ENCODE measurements around the gene GGT6.
"Not testable (repeated sequence)": the region's sequence is repeated elsewhere in the genome, so short reads cannot be mapped to it uniquely, and the experiment has no call there.

Gene GGT6

DNA sequence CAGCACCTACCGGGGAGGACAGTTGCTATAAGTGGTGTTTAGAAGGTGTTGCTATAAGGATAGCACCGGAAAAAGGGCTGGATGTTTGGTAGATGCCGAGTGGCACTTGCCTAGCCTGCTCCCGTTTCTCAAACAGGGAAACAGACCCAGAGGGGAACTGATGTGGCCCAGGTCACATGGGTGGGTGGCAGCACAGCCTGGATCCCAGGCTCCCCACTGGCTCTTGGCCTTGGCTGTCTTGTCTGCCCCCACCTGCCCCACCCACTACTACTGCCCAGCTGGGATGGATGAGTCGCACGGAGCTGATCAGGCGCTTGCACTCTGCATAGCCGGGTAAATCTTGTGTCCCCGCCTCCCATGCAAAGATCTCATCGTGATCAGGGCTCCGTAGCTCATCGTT lies 31.2 kb upstream of the GGT6 start:
- H3K36me3 ChIP-seq (ENCODE audit: insufficient read depth, low read length) = no peaks in the 10 kb centered on the region
- TF ChIP-seq, protein P1, sequence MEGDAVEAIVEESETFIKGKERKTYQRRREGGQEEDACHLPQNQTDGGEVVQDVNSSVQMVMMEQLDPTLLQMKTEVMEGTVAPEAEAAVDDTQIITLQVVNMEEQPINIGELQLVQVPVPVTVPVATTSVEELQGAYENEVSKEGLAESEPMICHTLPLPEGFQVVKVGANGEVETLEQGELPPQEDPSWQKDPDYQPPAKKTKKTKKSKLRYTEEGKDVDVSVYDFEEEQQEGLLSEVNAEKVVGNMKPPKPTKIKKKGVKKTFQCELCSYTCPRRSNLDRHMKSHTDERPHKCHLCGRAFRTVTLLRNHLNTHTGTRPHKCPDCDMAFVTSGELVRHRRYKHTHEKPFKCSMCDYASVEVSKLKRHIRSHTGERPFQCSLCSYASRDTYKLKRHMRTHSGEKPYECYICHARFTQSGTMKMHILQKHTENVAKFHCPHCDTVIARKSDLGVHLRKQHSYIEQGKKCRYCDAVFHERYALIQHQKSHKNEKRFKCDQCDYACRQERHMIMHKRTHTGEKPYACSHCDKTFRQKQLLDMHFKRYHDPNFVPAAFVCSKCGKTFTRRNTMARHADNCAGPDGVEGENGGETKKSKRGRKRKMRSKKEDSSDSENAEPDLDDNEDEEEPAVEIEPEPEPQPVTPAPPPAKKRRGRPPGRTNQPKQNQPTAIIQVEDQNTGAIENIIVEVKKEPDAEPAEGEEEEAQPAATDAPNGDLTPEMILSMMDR (IDR thresholded peaks at IDR 0.05; ENCODE audit: borderline replicate concordance, extremely low read depth, low read length, poor library complexity, severe bottlenecking) = no peak
- no peak for TF ChIP-seq EZH2 (IDR thresholded peaks at IDR 0.05; ENCODE audit: borderline replicate concordance, low read depth, low read length, severe bottlenecking)
- no peak overlapping the region for H3K4me2 ChIP-seq (ENCODE audit: insufficient read depth, low read length)
- H3K4me1 ChIP-seq (ENCODE audit: insufficient read depth, low read length) = no peaks in the 10 kb centered on the region
- H3K4me3 ChIP-seq (ENCODE audit: low read depth in 1 of 2, low read length in 2 of 2) = no peak overlapping the region
- no peaks in the 10 kb centered on the region; the same call in 1 of the 2 replicates for H4K20me1 ChIP-seq (ENCODE audit: insufficient read depth, low read length)
- DNase-seq = no peak
- H3K27me3 ChIP-seq (ENCODE audit: insufficient read depth, low read length, poor library complexity) = peaks cover 6% of the 10 kb centered on the region
- H3K9me3 ChIP-seq (ENCODE audit: insufficient read depth, low read length, severe bottlenecking) = no peaks in the 10 kb centered on the region
- H3K9ac ChIP-seq (ENCODE audit: low read depth, low read length) = no peak overlapping the region
- H2AFZ ChIP-seq (ENCODE audit: low read depth, low read length) = no peak overlapping the region
- ATAC-seq (ENCODE audit: insufficient read depth, low read depth) = no peak
- no peak overlapping the region for H3K27ac ChIP-seq (ENCODE audit: low read length)
- H3K79me2 ChIP-seq (ENCODE audit: insufficient read depth, low read length) = no peaks in the 10 kb centered on the region

DNA sequence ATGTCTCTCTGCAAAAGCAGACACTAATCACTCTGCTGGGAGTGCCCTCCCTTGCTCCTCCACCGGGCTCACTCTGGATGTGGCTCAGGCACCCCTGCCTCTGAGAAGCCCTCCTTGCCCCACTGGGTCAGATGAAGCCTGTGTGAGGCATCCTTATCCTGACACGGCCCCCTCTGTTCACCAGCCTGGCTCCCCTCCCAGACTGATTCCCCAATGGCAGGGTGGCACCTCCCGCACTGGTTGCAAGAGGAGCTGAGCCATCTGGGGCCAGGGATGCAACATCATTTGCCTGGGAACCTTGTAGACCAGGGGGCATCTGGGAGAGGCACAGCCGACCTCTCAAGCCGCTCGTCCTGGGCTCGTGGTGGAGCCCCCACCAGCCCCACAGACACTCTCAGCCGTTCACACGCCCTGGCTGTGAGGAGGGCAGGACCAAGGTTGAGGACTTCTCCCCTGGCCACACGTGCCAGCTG lies 30.6 kb upstream of the GGT6 start:
- H3K79me2 ChIP-seq (ENCODE audit: insufficient read depth, low read length) = no peaks in the 10 kb centered on the region
- DNase-seq = no peak
- no peak overlapping the region for H3K4me3 ChIP-seq (ENCODE audit: low read depth in 1 of 2, low read length in 2 of 2)
- no peak overlapping the region for H3K9ac ChIP-seq (ENCODE audit: low read depth, low read length)
- no peak for ATAC-seq (ENCODE audit: insufficient read depth, low read depth)
- TF ChIP-seq EZH2 (IDR thresholded peaks at IDR 0.05; ENCODE audit: borderline replicate concordance, low read depth, low read length, severe bottlenecking) = no peak
- TF ChIP-seq, protein P1 (IDR thresholded peaks at IDR 0.05; ENCODE audit: borderline replicate concordance, extremely low read depth, low read length, poor library complexity, severe bottlenecking) = no peak
- no peaks in the 10 kb centered on the region; the same call in 1 of the 2 replicates for H4K20me1 ChIP-seq (ENCODE audit: insufficient read depth, low read length)
- H3K27ac ChIP-seq (ENCODE audit: low read length) = no peak overlapping the region
- no peaks in the 10 kb centered on the region for H3K36me3 ChIP-seq (ENCODE audit: insufficient read depth, low read length)
- no peak overlapping the region for H2AFZ ChIP-seq (ENCODE audit: low read depth, low read length)
- H3K4me2 ChIP-seq (ENCODE audit: insufficient read depth, low read length) = no peak overlapping the region
- no peaks in the 10 kb centered on the region for H3K4me1 ChIP-seq (ENCODE audit: insufficient read depth, low read length)
- H3K27me3 ChIP-seq (ENCODE audit: insufficient read depth, low read length, poor library complexity) = peaks cover 6% of the 10 kb centered on the region
- no peaks in the 10 kb centered on the region for H3K9me3 ChIP-seq (ENCODE audit: insufficient read depth, low read length, severe bottlenecking)

DNA sequence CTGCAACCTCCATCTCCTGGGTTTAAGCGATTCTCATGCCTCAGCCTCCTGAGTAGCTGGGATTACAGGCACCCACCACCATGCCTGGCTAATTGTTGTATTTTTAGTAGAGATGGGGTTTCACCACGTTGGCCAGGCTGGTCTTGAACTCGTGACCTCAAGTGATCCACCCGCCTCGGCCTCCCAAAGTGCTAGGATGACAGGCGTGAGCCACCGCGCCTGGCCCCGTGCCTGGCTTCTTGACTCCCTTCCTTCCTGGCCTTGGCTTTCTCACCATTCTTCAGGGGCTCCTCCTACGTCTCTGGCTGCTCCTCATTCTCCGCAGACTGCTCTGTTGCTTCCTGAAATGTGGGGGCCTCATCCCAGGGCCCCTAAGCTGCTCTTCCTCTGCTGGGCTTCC lies 29.7 kb upstream of the GGT6 start:
- H3K9ac ChIP-seq (ENCODE audit: low read depth, low read length); H3K4me3 ChIP-seq (ENCODE audit: low read depth in 1 of 2, low read length in 2 of 2); H3K36me3 ChIP-seq (ENCODE audit: insufficient read depth, low read length); H3K79me2 ChIP-seq (ENCODE audit: insufficient read depth, low read length); ATAC-seq (ENCODE audit: insufficient read depth, low read depth); H2AFZ ChIP-seq (ENCODE audit: low read depth, low read length); H3K4me1 ChIP-seq (ENCODE audit: insufficient read depth, low read length); H3K4me2 ChIP-seq (ENCODE audit: insufficient read depth, low read length); DNase-seq; H3K9me3 ChIP-seq (ENCODE audit: insufficient read depth, low read length, severe bottlenecking); H4K20me1 ChIP-seq (ENCODE audit: insufficient read depth, low read length); H3K27me3 ChIP-seq (ENCODE audit: insufficient read depth, low read length, poor library complexity); H3K27ac ChIP-seq (ENCODE audit: low read length): not testable (repeated sequence)

DNA sequence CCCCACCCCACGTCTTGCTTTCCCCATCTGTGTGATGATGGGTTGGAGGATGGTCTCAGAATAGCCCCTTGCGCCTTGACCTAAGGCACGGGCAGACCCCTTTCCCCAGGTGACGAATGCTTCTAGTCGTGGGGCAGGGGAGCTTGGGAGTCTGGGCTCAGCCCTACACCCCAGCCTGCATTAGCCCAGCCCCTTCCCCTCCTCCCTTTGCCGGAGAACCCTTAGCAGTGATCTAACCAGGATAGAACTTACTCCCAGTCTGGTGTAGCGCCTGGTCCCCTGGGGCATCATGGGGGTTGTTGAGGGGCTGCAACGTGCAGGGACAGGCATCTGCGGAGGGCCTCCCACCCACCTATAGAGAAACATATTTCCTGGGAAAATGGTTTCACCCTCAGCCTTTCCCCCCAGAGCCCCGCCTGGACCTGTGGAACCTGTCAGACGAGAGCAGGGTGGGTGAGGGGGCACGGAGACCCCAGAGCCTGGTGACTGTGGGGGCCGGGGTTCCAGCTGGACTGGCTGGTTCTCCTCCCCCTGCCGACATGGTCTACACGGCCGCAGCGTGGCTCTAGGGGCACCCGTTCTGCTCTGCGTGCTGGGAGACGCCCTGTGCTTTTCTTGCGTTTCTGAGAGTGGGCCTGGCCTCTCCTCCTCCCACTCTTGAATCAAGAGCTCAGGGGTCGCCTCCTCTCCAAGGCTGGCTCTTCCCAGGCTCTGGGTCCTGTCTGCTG lies 28.7 kb upstream of the GGT6 start:
- H3K4me2 ChIP-seq (ENCODE audit: insufficient read depth, low read length) = no peak overlapping the region
- no peaks in the 10 kb centered on the region for H3K4me1 ChIP-seq (ENCODE audit: insufficient read depth, low read length)
- peaks cover 6% of the 10 kb centered on the region for H3K27me3 ChIP-seq (ENCODE audit: insufficient read depth, low read length, poor library complexity)
- no peak for TF ChIP-seq EZH2 (IDR thresholded peaks at IDR 0.05; ENCODE audit: borderline replicate concordance, low read depth, low read length, severe bottlenecking)
- TF ChIP-seq, protein P1 (IDR thresholded peaks at IDR 0.05; ENCODE audit: borderline replicate concordance, extremely low read depth, low read length, poor library complexity, severe bottlenecking) = no peak
- no peaks in the 10 kb centered on the region for H3K79me2 ChIP-seq (ENCODE audit: insufficient read depth, low read length)
- no peaks in the 10 kb centered on the region for H3K9me3 ChIP-seq (ENCODE audit: insufficient read depth, low read length, severe bottlenecking)
- ATAC-seq (ENCODE audit: insufficient read depth, low read depth) (no peak), DNase-seq (no peak)
- H3K36me3 ChIP-seq (ENCODE audit: insufficient read depth, low read length) = no peaks in the 10 kb centered on the region
- no peaks in the 10 kb centered on the region; the same call in 1 of the 2 replicates for H4K20me1 ChIP-seq (ENCODE audit: insufficient read depth, low read length)
- H3K27ac ChIP-seq (ENCODE audit: low read length) = no peak overlapping the region
- no peak overlapping the region for H3K9ac ChIP-seq (ENCODE audit: low read depth, low read length)
- no peak overlapping the region for H3K4me3 ChIP-seq (ENCODE audit: low read depth in 1 of 2, low read length in 2 of 2)
- H2AFZ ChIP-seq (ENCODE audit: low read depth, low read length) = no peak overlapping the region

All from DND-41 (cell line).